ENCODE results near the gene GFPT2.
A peak's percentile ranks its signal among the peaks of the same experiment; 100 is the strongest.

DNA sequence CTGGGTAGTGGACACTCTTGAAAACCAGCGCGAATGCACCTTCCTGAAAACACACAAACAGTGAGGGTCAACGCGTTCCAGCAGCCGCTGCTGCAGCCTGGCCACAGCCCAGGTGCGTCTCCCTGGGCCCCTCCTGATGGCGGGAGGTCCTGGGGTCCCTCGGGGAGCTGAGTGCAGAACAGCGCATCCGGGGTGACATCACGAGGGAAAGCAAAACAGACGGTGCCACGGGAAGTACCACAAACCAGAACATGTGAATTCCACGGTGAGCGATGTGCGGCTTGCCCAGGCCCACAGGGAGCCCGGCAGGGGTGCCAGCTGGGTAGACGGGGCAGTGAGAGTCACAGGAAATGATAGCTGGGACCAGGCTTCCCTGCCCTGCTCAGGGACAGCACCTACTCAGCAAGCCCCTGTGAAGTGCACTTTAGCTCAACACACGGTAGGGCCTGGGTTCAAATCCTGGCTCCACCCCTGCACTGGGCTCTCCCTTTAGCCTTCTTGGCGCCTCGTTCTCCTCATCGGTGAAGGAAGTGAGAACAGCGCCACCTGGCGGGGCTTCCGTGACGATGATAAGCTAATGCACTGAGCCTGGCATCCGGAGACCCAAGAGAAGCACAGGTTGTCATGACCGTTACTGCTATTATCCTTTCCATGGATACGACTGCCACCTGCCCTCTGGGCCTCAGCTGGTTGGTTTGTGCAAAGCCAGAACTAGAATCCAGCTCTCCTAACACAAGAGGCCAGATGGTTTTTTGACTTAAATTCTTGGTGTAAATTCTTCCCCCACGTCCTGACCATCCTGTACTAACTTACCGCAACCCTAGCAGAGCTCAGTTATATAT is 24.6 kb downstream of the GFPT2 start:
- TF ChIP-seq, protein P1, sequence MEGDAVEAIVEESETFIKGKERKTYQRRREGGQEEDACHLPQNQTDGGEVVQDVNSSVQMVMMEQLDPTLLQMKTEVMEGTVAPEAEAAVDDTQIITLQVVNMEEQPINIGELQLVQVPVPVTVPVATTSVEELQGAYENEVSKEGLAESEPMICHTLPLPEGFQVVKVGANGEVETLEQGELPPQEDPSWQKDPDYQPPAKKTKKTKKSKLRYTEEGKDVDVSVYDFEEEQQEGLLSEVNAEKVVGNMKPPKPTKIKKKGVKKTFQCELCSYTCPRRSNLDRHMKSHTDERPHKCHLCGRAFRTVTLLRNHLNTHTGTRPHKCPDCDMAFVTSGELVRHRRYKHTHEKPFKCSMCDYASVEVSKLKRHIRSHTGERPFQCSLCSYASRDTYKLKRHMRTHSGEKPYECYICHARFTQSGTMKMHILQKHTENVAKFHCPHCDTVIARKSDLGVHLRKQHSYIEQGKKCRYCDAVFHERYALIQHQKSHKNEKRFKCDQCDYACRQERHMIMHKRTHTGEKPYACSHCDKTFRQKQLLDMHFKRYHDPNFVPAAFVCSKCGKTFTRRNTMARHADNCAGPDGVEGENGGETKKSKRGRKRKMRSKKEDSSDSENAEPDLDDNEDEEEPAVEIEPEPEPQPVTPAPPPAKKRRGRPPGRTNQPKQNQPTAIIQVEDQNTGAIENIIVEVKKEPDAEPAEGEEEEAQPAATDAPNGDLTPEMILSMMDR (IDR thresholded peaks at IDR 0.05) = peak; percentile 29 to 45 (median 35)
- TF ChIP-seq POLR2A (IDR thresholded peaks at IDR 0.05) = no peak
- TF ChIP-seq POLR2AphosphoS5 (IDR thresholded peaks at IDR 0.05; ENCODE audit: insufficient read depth in 1 of 2, low read depth in 1 of 2) = no peak
